H1 (cell line): ENCODE data around the gene BSND. TPM values are rescaled to one million over a fixed set of nuclear protein-coding genes. Genes with fewer than 3 reads are reported as not detected.

ENCODE experiments used
- ASH2L ChIP-seq: fragments of 200-600, 300-600 bp; sonication (generic); IDR thresholded peaks from one replicate; pipeline ENCODE4 v1.7.1; 2017; ENCODE audit warnings: low read length
- BCL11A ChIP-seq, 2 experiments: IDR thresholded peaks; one replicate each; pipeline ENCODE4 v1.6.1; 2011; ENCODE audit warnings: low read depth in 2 of 2, low read length in 2 of 2, mild to moderate bottlenecking in 2 of 2
- CREB1 ChIP-seq: IDR thresholded peaks from 2 replicates; pipeline ENCODE4 v1.6.1; 2012; ENCODE audit warnings: inconsistent platforms
- CTCF ChIP-seq, 3 experiments: IDR thresholded peaks; 1 replicate in 2 of 3; 2 replicates in 1 of 3; pipeline versions ENCODE4 v1.5.1 to v1.6.1; 2011; ENCODE audit warnings: low read length in 3 of 3, mild to moderate bottlenecking in 3 of 3, inconsistent platforms in 2 of 3, low read depth in 1 of 3, moderate library complexity in 1 of 3; ENCODE audit not compliant: insufficient read depth in 1 of 3; ENCODE audit errors: control extremely low read depth in 1 of 3
- EZH2 ChIP-seq: fragments of 200-600 bp; sonication (generic); IDR thresholded peaks from 2 replicates; pipeline ENCODE4 v1.7.1; 2012; ENCODE audit warnings: low read depth, mild to moderate bottlenecking, moderate library complexity, low read length, inconsistent platforms; ENCODE audit not compliant: severe bottlenecking
- FOSL1 ChIP-seq: IDR thresholded peaks from 2 replicates; pipeline ENCODE4 v1.6.1; 2011; ENCODE audit warnings: mild to moderate bottlenecking, low read depth, low read length, moderate library complexity; ENCODE audit not compliant: insufficient read depth
- HDAC6 ChIP-seq: IDR thresholded peaks from one replicate; pipeline ENCODE4 v1.7.1; 2012; ENCODE audit warnings: low read depth, mild to moderate bottlenecking, inconsistent platforms, low read length, moderate library complexity
- KDM1A ChIP-seq: fragments of 200-600, 300-600 bp; sonication (generic); IDR thresholded peaks from 2 replicates; pipeline ENCODE4 v1.7.1; 2016; ENCODE audit warnings: mild to moderate bottlenecking, low read length, borderline replicate concordance
- NANOG ChIP-seq: IDR thresholded peaks from 2 replicates; pipeline ENCODE4 v1.6.1; 2011; ENCODE audit warnings: low read length, low read depth, mild to moderate bottlenecking, inconsistent platforms; ENCODE audit not compliant: insufficient read depth, poor library complexity, severe bottlenecking
- PHF8 ChIP-seq: fragments of 200-600 bp; sonication (generic); conservative IDR thresholded peaks from 2 replicates; pipeline ENCODE4 v1.7.1; 2012; ENCODE audit warnings: low read depth, mild to moderate bottlenecking, inconsistent platforms, low read length, moderate library complexity
- POLR2A ChIP-seq, 2 experiments: IDR thresholded peaks; 1 replicate in 1 of 2; 2 replicates in 1 of 2; pipeline ENCODE4 v1.6.1; 2011; ENCODE audit warnings: low read depth in 2 of 2, low read length in 2 of 2, mild to moderate bottlenecking in 2 of 2; ENCODE audit errors: control extremely low read depth in 1 of 2
- POU5F1 ChIP-seq: IDR thresholded peaks from 2 replicates; pipeline ENCODE4 v1.6.1; 2011; ENCODE audit warnings: low read depth, mild to moderate bottlenecking, low read length, moderate library complexity
- SIN3A ChIP-seq, 2 experiments: IDR thresholded peaks in 1 of 2; conservative IDR thresholded peaks in 1 of 2; 2 replicates each; pipeline ENCODE4 v1.6.1; 2011 to 2012; ENCODE audit warnings: low read length in 2 of 2, improper control_type of control experiment in 1 of 2, low read depth in 1 of 2, mild to moderate bottlenecking in 1 of 2
- SIRT6 ChIP-seq: IDR thresholded peaks from one replicate; pipeline ENCODE4 v1.7.1; 2012; ENCODE audit warnings: low read length, inconsistent platforms
- SIX5 ChIP-seq: IDR thresholded peaks from 2 replicates; pipeline ENCODE4 v1.6.1; 2011; ENCODE audit warnings: mild to moderate bottlenecking, low read depth, low read length
- SP4 ChIP-seq: IDR thresholded peaks from 2 replicates; pipeline ENCODE4 v1.6.1; 2012; ENCODE audit warnings: low read length, inconsistent platforms
- SRF ChIP-seq: IDR thresholded peaks from 2 replicates; pipeline ENCODE4 v1.6.1; 2011; ENCODE audit warnings: mild to moderate bottlenecking, low read depth, low read length, moderate library complexity
- SUZ12 ChIP-seq: fragments of 200-600 bp; sonication (generic); IDR thresholded peaks from 2 replicates; pipeline ENCODE4 v1.6.1; 2012; ENCODE audit warnings: mild to moderate bottlenecking, inconsistent platforms, low read length, moderate library complexity, mixed read lengths
- TAF7 ChIP-seq: optimal IDR thresholded peaks from 2 replicates; pipeline ENCODE3; 2011; ENCODE audit warnings: low read depth, mild to moderate bottlenecking, inconsistent platforms, low read length, moderate library complexity, borderline replicate concordance
- TBP ChIP-seq: IDR thresholded peaks from 2 replicates; pipeline ENCODE4 v1.6.1; 2011; ENCODE audit warnings: low read depth, low read length, improper control_type of control experiment
- TCF12 ChIP-seq: IDR thresholded peaks from 2 replicates; pipeline ENCODE4 v1.6.1; 2011; ENCODE audit warnings: low read depth, mild to moderate bottlenecking, low read length
- USF2 ChIP-seq: IDR thresholded peaks from 2 replicates; pipeline ENCODE4 v1.6.1; 2011; ENCODE audit warnings: low read length, improper control_type of control experiment
- YY1 ChIP-seq: IDR thresholded peaks from 2 replicates; pipeline ENCODE4 v1.6.1; 2011; ENCODE audit warnings: low read depth, mild to moderate bottlenecking, low read length
- ZNF274 ChIP-seq: IDR thresholded peaks from 2 replicates; pipeline ENCODE4 v1.7.0; 2012; ENCODE audit warnings: low read length, borderline replicate concordance; ENCODE audit errors: extremely low read depth
- polyA plus RNA-seq, 7 experiments: library from polyadenylated mRNA; depleted of rRNA in 3 of 7; stranded (reverse) in 5 of 7; unstranded in 2 of 7; fragments of >200 nt in 5 of 7; fragments of 200-250 nt in 2 of 7; gene quantifications; 1 replicate in 5 of 7; 2 replicates in 1 of 7; 4 replicates in 1 of 7; pipeline versions ENCODE4 v1.2.1 to v1.2.3, GENCODE V29; 2011 to 2013; ENCODE audit warnings: missing spikeins in 2 of 7, mixed read lengths in 2 of 7
- total RNA-seq: library from RNA; stranded (reverse); fragmentation: NEBNext Ultra II Directional; extraction: Animal tissue kit (Norgen Biotek cat#: 25700); gene quantifications from 2 replicates; pipeline ENCODE4 v1.2.1, GENCODE V29; 2021

Gene BSND
- total and polyA plus RNA-seq, 2 of the 8 experiments (the other 6 are each of a cell fraction or from before 2014, with no cell fraction given) = 0.43 to 0.68 TPM

GRCh38 chr1:54997711-54997986 lies 1.1 kb upstream of the BSND start (continued):
- no peak for TF ChIP-seq SP4
- TF ChIP-seq SIRT6 = no peak
- no peak for TF ChIP-seq KDM1A
- TF ChIP-seq NANOG = peak; percentile 63
- no peak for TF ChIP-seq SUZ12
- TF ChIP-seq ZNF274 = no peak
- peak; percentile 100 for TF ChIP-seq TCF12
- TF ChIP-seq POU5F1 = no peak
- no peak for TF ChIP-seq TBP
- no peak for TF ChIP-seq SRF
- TF ChIP-seq HDAC6 = no peak
- TF ChIP-seq YY1 = 0 out of 2 replicates have a peak, but pooled peaks have one; percentile 13
- no peak for TF ChIP-seq SIX5
- no peak for TF ChIP-seq USF2
- TF ChIP-seq PHF8 = no peak
- no peak for TF ChIP-seq CREB1
- 0 out of 4 replicates have a peak, but pooled peaks of 1 of the 2 experiments have one; percentile 7 for TF ChIP-seq SIN3A (conservative IDR thresholded peaks at IDR 0.05 in 1 of 2, IDR thresholded peaks at IDR 0.05 in 1 of 2; ENCODE audit: low read depth in 1 of 2, low read length in 2 of 2)
- no peak for TF ChIP-seq BCL11A (IDR thresholded peaks at IDR 0.05; ENCODE audit: low read depth in 2 of 2, low read length in 2 of 2)
- TF ChIP-seq TAF7 = no peak
- no peak for TF ChIP-seq FOSL1
- TF ChIP-seq POLR2A (IDR thresholded peaks at IDR 0.05; ENCODE audit: control extremely low read depth in 1 of 2, low read depth in 2 of 2, low read length in 2 of 2) = no peak
- TF ChIP-seq CTCF (IDR thresholded peaks at IDR 0.05; ENCODE audit: control extremely low read depth in 1 of 3, insufficient read depth in 1 of 3, low read depth in 1 of 3, low read length in 3 of 3) = peak in 2 of 3 experiments; percentile 14 to 16; a peak in 1 of 4 replicates
- TF ChIP-seq ASH2L = no peak
- TF ChIP-seq EZH2 = no peak
